HG03575 (cell line): ENCODE data around the gene PLK5.
"Not testable (repeated sequence)": the region's sequence is repeated elsewhere in the genome, so short reads cannot be mapped to it uniquely, and the experiment has no call there.

ENCODE experiments used
- ATAC-seq: cut with Tn5 transposase; IDR thresholded peaks from one replicate; pipeline ENCODE4 v1.9.1; 2021; ENCODE audit not compliant: unreplicated experiment, insufficient number of reproducible peaks, low FRiP score; ENCODE audit errors: extremely low read depth

Gene PLK5

GRCh38 chr19:1520203-1520780 lies 3.6 kb upstream of the PLK5 start:
- no peak for ATAC-seq

- no peak for ATAC-seq
Measured at GRCh38 chr19:1521636-1522035, 2.2 kb upstream of the PLK5 start.

GRCh38 chr19:1522061-1522460 lies 1.8 kb upstream of the PLK5 start:
- no peak for ATAC-seq

GRCh38 chr19:1522838-1523237 lies 1.0 kb upstream of the PLK5 start:
- ATAC-seq: no peak

- no peak for ATAC-seq
Measured at GRCh38 chr19:1524287-1524971, 552 bp downstream of the PLK5 start.

GRCh38 chr19:1524972-1525325 lies 1.1 kb downstream of the PLK5 start:
- ATAC-seq: no peak

- no peak for ATAC-seq
Measured at GRCh38 chr19:1525343-1525742, 1.5 kb downstream of the PLK5 start.

GRCh38 chr19:1526066-1526778 lies 2.3 kb downstream of the PLK5 start:
- ATAC-seq: no peak

GRCh38 chr19:1526979-1527649 lies 3.2 kb downstream of the PLK5 start:
- no peak for ATAC-seq

- no peak for ATAC-seq
Measured at GRCh38 chr19:1527650-1528309, 3.9 kb downstream of the PLK5 start.

- no peak for ATAC-seq
Measured at GRCh38 chr19:1528596-1529429, 4.9 kb downstream of the PLK5 start.

GRCh38 chr19:1529430-1529816 lies 5.5 kb downstream of the PLK5 start:
- ATAC-seq: no peak

GRCh38 chr19:1530856-1531255 lies 7.0 kb downstream of the PLK5 start:
- ATAC-seq: not testable (repeated sequence)

GRCh38 chr19:1531587-1531986 lies 7.7 kb downstream of the PLK5 start:
- ATAC-seq: no peak

- ATAC-seq: no peak
Measured at GRCh38 chr19:1532003-1532402, 8.1 kb downstream of the PLK5 start.

- ATAC-seq: no peak
Measured at GRCh38 chr19:1533510-1534150, 9.8 kb downstream of the PLK5 start.

GRCh38 chr19:1534972-1535371 lies 11.1 kb downstream of the PLK5 start:
- ATAC-seq: no peak

GRCh38 chr19:1535699-1536098 lies 11.8 kb downstream of the PLK5 start:
- not testable (repeated sequence) for ATAC-seq
